ENCODE data around the gene LRRC26.

LRRC26 gene

DNA sequence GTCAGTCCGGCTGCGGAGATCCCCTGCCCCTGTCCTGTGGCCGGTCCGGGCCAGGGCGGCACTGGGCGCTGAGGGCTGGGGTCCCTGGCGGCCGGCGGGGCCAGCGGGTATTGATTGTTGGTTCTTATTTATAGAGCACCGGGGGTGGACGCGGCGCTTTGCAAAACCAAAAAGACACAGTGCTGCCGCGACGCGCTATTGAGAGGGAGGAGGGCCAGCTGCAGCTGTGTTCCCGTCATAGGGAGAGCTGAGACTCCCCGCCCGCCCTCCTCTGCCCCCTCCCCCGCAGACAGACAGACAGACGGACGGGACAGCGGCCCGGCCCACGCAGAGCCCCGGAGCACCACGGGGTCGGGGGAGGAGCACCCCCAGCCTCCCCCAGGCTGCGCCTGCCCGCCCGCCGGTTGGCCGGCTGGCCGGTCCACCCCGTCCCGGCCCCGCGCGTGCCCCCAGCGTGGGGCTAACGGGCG is 2.5 kb downstream of the LRRC26 start:
- DNase-seq: no peak

GRCh38 chr9:137166380-137167229 is 3.2 kb downstream of the LRRC26 start:
- DNase-seq: no peak

DNA sequence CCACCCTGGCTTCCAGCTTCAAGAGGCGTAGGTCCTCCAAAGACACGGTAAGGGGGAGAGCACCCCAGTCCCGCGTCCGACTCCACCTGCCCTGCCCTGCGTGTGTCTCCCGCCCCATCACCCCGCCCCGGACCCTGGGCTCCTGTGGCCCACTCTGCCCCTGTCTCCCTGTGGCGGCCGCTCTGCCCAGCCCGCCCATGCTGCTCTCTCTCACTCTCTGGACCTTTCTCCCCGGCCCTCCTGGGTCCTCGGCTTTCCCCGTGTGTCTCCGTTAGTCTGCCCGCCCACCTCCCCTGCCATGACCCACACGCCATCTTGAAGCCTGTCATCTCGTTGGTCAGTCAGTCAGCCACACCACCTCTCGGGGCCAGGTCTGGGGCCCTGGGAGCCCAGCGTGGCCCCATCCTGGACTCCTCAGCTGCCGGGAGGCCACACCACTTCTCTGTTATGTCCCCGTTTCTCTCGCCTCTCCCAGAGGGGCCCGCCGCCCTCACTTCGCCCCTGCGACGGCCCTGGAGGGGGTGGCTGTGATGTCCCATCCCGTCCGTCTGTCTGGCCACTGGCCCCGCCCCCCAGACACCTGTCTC is 4.5 kb downstream of the LRRC26 start:
- DNase-seq: no peak

DNA sequence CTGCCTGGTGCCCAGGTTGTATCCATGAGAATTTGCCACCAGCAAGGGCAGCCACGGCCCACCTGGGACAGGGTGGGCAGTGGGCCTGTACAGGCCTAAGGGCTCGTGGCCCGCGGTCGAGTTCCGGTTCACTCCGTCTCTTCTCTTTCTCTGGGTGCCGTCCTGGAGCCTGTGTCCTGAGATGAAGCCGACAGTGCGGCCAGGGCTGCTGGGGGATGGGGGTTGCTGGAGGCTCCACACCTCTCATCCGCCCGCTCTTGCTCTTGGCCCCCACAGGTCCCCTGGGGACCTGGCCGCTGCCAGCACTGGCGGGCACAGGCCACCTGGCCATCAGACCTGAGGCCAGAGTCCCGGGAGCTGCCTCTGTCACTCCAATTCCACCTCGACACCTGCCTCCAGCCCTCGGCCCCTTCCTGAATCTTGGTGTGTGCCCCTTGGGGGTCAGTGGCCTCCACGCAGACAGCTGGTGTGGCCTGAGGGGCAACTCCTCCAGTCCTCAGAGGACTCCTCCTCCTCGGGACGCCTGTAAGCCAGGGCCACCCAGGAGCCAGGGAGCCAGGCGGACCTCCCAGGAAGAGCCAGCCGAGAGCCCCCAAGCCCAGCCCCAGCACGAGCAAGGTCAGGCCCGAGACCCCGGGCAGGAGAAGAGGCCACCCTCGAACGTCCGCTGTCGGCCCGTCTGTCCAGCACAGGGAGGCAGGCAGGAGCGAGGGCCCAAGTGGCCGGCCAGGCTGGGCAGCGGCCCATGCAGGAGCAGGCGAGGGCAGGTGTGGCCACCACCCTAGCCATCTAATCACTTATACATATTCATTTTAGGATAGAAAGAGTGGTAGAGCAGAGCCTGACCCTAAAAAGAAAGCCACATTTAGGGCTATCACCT is 5.2 kb downstream of the LRRC26 start:
- DNase-seq: no peak

GRCh38 chr9:137163805-137164204 is 6.0 kb downstream of the LRRC26 start:
- no peak for DNase-seq

- DNase-seq: no peak
Observed at GRCh38 chr9:137163365-137163715, 6.5 kb downstream of the LRRC26 start.

DNA sequence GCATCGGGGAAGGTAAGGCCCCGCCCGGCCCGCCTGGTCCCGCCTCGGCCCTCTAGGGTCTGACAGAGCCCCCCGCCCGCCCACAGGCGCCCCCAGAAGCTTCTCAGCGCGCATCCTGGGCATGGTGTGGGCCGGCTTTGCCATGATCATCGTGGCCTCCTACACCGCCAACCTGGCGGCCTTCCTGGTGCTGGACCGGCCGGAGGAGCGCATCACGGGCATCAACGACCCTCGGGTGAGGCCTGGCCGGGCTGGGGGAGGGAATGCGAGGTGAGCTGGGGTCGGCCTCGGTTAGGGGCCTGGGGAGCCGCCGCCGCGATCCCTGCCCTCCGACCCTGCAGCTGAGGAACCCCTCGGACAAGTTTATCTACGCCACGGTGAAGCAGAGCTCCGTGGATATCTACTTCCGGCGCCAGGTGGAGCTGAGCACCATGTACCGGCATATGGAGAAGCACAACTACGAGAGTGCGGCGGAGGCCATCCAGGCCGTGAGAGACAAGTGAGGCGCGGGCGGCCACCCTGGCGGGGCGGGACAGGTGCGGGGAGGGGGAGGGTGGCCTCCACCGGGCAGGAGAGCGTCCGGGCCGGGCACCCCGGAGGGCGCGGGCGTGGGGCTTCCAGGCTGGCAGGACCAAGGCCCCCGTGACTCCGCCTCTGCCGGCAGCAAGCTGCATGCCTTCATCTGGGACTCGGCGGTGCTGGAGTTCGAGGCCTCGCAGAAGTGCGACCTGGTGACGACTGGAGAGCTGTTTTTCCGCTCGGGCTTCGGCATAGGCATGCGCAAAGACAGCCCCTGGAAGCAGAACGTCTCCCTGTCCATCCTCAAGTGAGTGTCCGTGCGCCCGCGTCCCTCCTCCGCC is 7.1 kb downstream of the LRRC26 start:
- no peak for DNase-seq

- DNase-seq: no peak
Observed at GRCh38 chr9:137161558-137162486, 8.0 kb downstream of the LRRC26 start.

DNA sequence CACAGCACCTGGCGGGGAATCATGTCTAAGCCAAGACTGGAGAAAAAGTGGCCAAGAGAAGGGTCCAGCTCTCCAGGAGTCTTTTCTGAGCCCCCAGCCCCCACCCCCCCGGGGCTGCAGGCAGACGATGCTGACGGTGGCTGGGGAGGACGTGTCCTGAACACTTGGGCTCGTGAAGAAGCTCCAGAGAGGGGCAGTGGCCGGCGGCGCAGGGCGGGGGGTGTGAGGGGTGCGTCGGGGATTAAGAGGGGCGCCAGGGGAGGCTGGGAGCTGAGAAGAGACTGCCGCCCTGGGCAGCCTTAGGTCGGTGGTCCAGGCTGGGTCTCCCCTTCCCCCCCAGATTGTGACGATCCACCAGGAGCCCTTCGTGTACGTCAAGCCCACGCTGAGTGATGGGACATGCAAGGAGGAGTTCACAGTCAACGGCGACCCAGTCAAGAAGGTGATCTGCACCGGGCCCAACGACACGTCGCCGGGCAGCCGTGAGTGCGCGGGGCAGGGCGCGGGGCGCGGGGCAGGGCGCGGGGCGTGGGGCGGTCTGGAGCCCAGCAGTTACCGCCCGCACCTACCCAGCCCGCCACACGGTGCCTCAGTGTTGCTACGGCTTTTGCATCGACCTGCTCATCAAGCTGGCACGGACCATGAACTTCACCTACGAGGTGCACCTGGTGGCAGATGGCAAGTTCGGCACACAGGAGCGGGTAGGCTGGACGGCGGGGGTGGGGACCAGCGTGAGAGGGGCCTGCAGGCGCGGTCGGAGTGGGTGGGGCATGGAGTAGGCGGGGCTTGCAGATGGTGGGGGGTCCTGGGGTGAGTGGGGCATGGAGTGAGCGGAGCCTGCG is 8.9 kb downstream of the LRRC26 start:
- DNase-seq: no peak

DNA sequence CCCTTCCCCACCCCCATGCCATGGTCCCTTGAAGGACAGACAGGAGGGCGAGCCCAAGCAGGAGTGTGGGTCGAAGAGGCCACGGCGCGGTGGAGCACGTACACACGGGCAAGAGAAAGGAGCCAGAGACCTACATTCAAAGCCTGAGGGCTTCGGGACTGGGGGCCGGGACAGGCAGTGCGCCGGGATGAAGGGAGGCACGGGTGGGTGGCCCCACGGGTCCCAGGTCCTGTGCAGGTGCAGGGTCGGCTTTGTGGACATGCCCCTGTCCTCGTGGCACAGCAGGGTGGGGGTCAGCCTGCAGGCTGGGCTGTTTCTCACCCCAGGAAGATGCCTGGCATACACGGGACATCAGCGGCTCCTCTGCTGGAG is 9.8 kb downstream of the LRRC26 start:
- DNase-seq: no peak

DNA sequence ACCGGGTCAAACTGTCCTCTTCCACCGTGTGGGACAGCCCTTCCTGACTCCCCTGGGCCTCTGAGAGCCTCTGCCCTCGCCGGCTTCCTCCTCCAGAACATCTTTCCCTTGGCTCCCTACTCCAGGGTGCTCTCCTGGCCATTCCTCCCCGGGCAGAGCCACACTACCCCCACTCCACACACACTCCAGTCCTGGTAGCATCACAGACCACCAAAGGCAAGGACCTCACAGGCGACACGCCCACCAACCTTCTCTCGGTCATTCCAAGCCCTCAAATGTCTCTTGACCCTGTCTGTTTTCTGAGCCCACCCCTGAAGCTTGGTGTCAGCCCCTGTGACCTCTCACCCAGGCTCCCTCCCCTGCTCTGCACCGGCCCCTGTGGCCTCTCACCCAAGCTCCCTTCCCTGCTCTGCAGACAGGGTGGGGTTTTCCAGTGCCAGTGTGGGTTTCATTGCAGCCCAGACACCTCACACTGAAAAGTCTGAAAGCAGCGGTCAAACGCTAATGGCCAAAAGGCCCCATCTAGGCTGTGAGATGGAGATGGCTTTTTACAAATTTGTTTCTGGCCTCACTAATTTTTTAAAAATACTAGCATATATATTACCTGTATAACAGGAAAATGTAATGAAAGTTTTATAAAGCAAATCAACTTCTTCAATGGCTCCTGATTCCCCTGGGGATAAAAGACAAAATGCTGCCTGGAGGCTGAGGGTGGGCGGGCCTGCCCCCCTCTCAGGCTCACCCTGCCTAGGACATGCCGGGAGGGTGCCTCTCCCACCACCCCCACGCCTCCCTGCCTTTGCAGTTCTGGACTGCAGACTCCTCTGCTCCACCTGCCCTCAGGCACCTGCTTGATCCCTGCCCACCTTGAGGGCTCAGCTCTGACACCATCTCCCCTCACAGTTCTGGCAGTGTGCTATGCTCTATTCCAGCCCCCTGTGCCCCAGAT is 10.5 kb downstream of the LRRC26 start:
- DNase-seq: no peak

DNA sequence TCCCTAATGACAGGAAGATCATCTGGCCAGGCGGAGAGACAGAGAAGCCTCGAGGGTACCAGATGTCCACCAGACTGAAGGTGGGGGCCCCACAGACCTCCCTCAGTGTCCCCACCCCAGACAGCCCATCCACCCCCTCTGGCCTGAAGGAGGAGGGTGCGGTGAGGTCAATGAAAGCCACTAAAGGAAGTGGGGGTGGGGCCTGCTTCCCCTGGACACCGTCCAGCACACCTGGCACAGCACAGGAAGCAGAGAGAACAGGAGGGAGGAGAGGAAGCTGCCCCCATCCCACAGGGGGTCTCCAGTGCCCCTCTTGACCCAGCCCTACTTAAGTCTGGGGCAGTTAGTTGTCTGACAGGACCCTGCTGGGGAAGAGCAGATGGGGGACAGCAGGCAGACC is 11.2 kb downstream of the LRRC26 start:
- DNase-seq: no peak

- DNase-seq: no peak
Observed at GRCh38 chr9:137157618-137158415, 12.0 kb downstream of the LRRC26 start.

DNA sequence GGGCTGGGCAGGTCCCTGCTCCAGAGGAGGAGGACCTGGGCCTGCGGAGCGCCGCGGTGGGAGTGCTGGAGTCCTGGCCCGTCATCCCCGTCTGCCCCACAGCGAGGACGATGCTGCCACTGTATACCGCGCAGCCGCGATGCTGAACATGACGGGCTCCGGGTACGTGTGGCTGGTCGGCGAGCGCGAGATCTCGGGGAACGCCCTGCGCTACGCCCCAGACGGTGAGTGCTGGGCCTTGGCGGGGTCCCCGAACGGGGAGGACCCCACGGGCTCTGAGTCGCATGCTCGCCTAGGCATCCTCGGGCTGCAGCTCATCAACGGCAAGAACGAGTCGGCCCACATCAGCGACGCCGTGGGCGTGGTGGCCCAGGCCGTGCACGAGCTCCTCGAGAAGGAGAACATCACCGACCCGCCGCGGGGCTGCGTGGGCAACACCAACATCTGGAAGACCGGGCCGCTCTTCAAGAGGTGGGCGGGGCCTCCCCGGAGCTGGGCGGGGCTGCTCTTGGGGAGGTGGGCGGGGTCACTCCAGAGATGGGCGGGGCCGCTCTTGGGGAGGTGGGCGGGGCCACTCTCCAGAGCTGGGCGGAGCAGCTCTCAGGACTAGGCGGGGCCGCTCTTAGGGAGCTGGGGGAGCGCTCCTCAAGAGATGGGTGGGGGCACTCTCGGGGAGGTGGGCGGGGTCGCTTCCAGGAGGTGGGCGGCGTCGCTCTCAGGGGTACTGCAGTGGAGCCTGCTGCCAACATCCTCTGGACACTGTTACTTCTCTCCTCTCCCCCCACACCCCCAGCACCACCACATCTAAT is 13.1 kb downstream of the LRRC26 start:
- DNase-seq: peak; percentile 88

- no peak for DNase-seq
Observed at GRCh38 chr9:137152844-137153405, 16.9 kb downstream of the LRRC26 start.

DNA sequence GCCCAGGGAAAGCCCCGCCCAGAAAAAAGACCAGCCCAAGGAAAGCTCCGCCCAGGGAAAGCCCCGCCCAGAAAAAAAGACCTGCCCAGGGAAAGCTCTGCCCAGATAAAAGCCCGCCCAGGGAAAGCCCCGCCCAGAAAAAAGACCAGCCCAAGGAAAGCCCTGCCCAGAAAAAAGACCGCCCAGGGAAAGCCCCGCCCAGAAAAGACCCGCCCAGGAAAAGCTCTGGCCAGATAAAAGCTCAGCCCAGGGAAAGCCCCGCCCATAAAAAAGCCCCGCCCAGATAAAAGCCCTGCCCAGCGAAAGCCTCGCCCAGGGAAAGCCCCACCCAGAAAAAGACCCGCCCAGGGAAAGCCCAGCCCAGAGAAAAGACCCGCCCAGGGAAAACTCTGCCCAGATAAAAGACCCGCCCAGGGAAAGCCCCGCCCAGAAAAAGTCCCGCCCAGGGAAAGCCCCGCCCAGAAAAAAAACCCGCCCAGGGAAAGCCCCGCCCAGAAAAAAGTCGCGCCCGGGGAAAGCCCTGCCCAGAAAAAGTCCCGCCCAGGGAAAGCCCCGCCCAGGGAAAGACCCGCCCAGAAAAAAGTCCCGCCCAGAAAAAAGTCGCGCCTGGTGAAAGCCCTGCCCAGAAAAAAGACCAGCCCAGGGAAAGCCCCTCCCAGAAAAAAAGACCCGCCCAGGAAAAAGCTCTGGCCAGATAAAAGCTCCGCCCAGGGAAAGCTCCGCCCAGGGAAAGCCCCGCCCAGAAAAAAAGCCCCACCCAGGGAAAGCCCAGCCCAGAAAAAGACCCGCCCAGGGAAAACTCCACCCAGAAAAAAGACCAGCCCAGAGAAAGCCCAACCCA is 19.0 kb downstream of the LRRC26 start:
- peak; percentile 83 for DNase-seq

Measured in activated effector memory CD4-positive, alpha-beta T cell treated with anti-CD3 and anti-CD28 coated beads, Interleukin-2, amount 50 U/mL, for 16 hours (primary cell).